Esophagus muscularis mucosa (tissue), 4 donors: ENCODE results near the gene DHRS3.

Source experiments
- EP300 ChIP-seq: sonication (generic); formaldehyde crosslinking; IDR thresholded peaks from one replicate; pipeline ENCODE4 v1.6.1; 2017; ENCODE audit warnings: antibody characterized with exemption
- POLR2AphosphoS5 ChIP-seq, 2 donors: sonication (generic); formaldehyde crosslinking; IDR thresholded peaks; one replicate each; pipeline ENCODE4 v1.6.1; 2017; ENCODE audit warnings: antibody characterized with exemption in 2 of 2
- TF ChIP-seq, protein P1 (sequence below), 3 experiments: fragments of 200-600 bp in 2 of 3; fragments of 450-650 bp in 1 of 3; sonication (generic) in 2 of 3; IDR thresholded peaks; one replicate each; pipeline ENCODE4 v1.5.1; 2017 to 2019; ENCODE audit warnings: antibody characterized with exemption in 3 of 3, mild to moderate bottlenecking in 2 of 3, moderate library complexity in 1 of 3

DNA sequence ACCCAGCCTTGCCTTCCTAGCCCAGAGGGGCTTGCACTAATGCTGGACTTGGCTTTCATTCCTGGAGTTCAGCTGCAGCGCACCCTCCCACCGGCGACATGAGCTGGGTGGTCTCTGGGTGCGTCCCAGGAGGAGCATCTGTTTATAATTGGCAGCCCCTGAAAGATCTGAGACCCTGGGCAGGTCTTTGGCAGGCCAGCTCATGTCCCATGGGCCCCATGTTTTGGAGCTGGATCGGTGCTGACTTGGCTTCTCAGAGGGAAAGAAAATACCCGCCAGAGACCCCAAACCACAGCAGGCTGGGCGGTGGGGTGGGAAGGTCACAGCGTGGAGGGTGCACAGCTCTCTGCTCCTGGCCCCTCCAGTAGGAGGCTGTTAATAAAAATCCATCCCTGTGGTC lies 29.3 kb downstream of the DHRS3 start:
- TF ChIP-seq EP300: no peak
- TF ChIP-seq, protein P1, sequence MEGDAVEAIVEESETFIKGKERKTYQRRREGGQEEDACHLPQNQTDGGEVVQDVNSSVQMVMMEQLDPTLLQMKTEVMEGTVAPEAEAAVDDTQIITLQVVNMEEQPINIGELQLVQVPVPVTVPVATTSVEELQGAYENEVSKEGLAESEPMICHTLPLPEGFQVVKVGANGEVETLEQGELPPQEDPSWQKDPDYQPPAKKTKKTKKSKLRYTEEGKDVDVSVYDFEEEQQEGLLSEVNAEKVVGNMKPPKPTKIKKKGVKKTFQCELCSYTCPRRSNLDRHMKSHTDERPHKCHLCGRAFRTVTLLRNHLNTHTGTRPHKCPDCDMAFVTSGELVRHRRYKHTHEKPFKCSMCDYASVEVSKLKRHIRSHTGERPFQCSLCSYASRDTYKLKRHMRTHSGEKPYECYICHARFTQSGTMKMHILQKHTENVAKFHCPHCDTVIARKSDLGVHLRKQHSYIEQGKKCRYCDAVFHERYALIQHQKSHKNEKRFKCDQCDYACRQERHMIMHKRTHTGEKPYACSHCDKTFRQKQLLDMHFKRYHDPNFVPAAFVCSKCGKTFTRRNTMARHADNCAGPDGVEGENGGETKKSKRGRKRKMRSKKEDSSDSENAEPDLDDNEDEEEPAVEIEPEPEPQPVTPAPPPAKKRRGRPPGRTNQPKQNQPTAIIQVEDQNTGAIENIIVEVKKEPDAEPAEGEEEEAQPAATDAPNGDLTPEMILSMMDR (IDR thresholded peaks at IDR 0.05): no peak
- no peak for TF ChIP-seq POLR2AphosphoS5 (IDR thresholded peaks at IDR 0.05)
